OCI-LY1 (cell line): ENCODE measurements around the gene SOX9.

Source experiments
- H2AFZ ChIP-seq: fragments of 200-600 bp; sonication (generic), shearing (Covaris generic); 2 replicates; pipeline ENCODE4 v1.6.0; 2014; ENCODE audit warnings: antibody characterized with exemption, mild to moderate bottlenecking, low read length
- H3F3A ChIP-seq: fragments of 200-600 bp; sonication (generic), shearing (Covaris generic); 2 replicates; pipeline ENCODE4 v1.6.0; 2014; ENCODE audit warnings: mild to moderate bottlenecking, antibody characterized with exemption, low read length, moderate library complexity; ENCODE audit not compliant: insufficient read depth
- H3K27ac ChIP-seq: fragments of 200-600 bp; sonication (generic); 2 replicates; pipeline ENCODE4 v1.5.1; 2014; ENCODE audit warnings: low read length, mixed run types, mild to moderate bottlenecking, low read depth; ENCODE audit not compliant: poor library complexity, severe bottlenecking
- H3K27me3 ChIP-seq: fragments of 200-600 bp; sonication (generic); 2 replicates; pipeline ENCODE4 v1.6.0; 2014; ENCODE audit warnings: antibody characterized with exemption, mild to moderate bottlenecking, low read length, moderate library complexity; ENCODE audit not compliant: insufficient read depth
- H3K36me3 ChIP-seq: fragments of 200-600 bp; sonication (generic); 2 replicates; pipeline ENCODE4 v1.6.1; 2014; ENCODE audit warnings: mild to moderate bottlenecking, antibody characterized with exemption, low read length, moderate library complexity, mixed read lengths; ENCODE audit not compliant: insufficient read depth
- H3K4me1 ChIP-seq: fragments of 200-600 bp; sonication (generic); 2 replicates; pipeline ENCODE4 v1.5.1; 2014; ENCODE audit warnings: mild to moderate bottlenecking, low read length, moderate library complexity; ENCODE audit not compliant: insufficient read depth, severe bottlenecking
- H3K4me2 ChIP-seq: fragments of 200-600 bp; sonication (generic), shearing (Covaris generic); 2 replicates; pipeline ENCODE4 v1.6.1; 2014; ENCODE audit warnings: low read length
- H3K4me3 ChIP-seq: fragments of 200-600 bp; sonication (generic); 2 replicates; pipeline ENCODE4 v1.5.1; 2014; ENCODE audit warnings: low read length, low read depth, mild to moderate bottlenecking, mixed read lengths; ENCODE audit not compliant: poor library complexity, severe bottlenecking
- H3K79me2 ChIP-seq: fragments of 200-600 bp; shearing (Covaris generic); 2 replicates; pipeline ENCODE4 v1.6.1; 2016; ENCODE audit warnings: mixed run types, low read length, mixed read lengths; ENCODE audit not compliant: insufficient read depth
- H3K9ac ChIP-seq: fragments of 200-600 bp; sonication (generic), shearing (Covaris generic); 2 replicates; pipeline ENCODE4 v1.6.1; 2014; ENCODE audit warnings: mild to moderate bottlenecking, low read length, mixed read lengths
- H3K9me2 ChIP-seq: fragments of 200-600 bp; sonication (generic), shearing (Covaris generic); 2 replicates; pipeline ENCODE4 v1.6.1; 2014; ENCODE audit warnings: low read depth, mild to moderate bottlenecking, low read length, mixed read lengths
- H3K9me3 ChIP-seq: fragments of 200-600 bp; shearing (Covaris generic); 2 replicates; pipeline ENCODE4 v1.6.1; 2014; ENCODE audit warnings: low read length, mixed read lengths
- H4K20me1 ChIP-seq: fragments of 200-600 bp; sonication (generic), shearing (Covaris generic); 2 replicates; pipeline ENCODE4 v1.6.0; 2016; ENCODE audit warnings: mild to moderate bottlenecking, low read length; ENCODE audit not compliant: insufficient read depth
- EZH2 ChIP-seq: fragments of 200-600 bp; sonication (generic), shearing (Covaris generic); IDR thresholded peaks from 2 replicates; pipeline ENCODE4 v1.8.0; 2017; ENCODE audit warnings: borderline replicate concordance, mixed run types, mild to moderate bottlenecking, antibody characterized with exemption, low read length, moderate library complexity, mixed read lengths
- TF ChIP-seq, protein P1 (sequence below): fragments of 200-600 bp; sonication (generic), shearing (Covaris generic); IDR thresholded peaks from 2 replicates; pipeline ENCODE4 v1.5.1; 2017; ENCODE audit warnings: mild to moderate bottlenecking, antibody characterized with exemption, low read length, moderate library complexity, mixed read lengths

The SOX9 gene

GRCh38 chr17:72115781-72116525, 4.9 kb upstream of the SOX9 start:
- Histone ChIP-seq H3K4me2 (no peak overlapping the region), H3K27ac (no peak overlapping the region), H3K4me3 (no peak overlapping the region), H4K20me1 (no peaks in the 10 kb centered on the region), H3F3A (no peaks in the 10 kb centered on the region), H3K36me3 (no peaks in the 10 kb centered on the region), H3K79me2 (no peaks in the 10 kb centered on the region), H3K27me3 (0 out of 2 replicates have a peak, but pooled peaks cover under 1% of the 10 kb centered on the region), H3K9ac (no peak overlapping the region), H3K4me1 (no peaks in the 10 kb centered on the region), H2AFZ (no peak overlapping the region), H3K9me3 (no peaks in the 10 kb centered on the region), H3K9me2 (no peaks in the 10 kb centered on the region)
- TF ChIP-seq, protein P1, sequence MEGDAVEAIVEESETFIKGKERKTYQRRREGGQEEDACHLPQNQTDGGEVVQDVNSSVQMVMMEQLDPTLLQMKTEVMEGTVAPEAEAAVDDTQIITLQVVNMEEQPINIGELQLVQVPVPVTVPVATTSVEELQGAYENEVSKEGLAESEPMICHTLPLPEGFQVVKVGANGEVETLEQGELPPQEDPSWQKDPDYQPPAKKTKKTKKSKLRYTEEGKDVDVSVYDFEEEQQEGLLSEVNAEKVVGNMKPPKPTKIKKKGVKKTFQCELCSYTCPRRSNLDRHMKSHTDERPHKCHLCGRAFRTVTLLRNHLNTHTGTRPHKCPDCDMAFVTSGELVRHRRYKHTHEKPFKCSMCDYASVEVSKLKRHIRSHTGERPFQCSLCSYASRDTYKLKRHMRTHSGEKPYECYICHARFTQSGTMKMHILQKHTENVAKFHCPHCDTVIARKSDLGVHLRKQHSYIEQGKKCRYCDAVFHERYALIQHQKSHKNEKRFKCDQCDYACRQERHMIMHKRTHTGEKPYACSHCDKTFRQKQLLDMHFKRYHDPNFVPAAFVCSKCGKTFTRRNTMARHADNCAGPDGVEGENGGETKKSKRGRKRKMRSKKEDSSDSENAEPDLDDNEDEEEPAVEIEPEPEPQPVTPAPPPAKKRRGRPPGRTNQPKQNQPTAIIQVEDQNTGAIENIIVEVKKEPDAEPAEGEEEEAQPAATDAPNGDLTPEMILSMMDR, result no peak
- no peak for TF ChIP-seq EZH2

DNA sequence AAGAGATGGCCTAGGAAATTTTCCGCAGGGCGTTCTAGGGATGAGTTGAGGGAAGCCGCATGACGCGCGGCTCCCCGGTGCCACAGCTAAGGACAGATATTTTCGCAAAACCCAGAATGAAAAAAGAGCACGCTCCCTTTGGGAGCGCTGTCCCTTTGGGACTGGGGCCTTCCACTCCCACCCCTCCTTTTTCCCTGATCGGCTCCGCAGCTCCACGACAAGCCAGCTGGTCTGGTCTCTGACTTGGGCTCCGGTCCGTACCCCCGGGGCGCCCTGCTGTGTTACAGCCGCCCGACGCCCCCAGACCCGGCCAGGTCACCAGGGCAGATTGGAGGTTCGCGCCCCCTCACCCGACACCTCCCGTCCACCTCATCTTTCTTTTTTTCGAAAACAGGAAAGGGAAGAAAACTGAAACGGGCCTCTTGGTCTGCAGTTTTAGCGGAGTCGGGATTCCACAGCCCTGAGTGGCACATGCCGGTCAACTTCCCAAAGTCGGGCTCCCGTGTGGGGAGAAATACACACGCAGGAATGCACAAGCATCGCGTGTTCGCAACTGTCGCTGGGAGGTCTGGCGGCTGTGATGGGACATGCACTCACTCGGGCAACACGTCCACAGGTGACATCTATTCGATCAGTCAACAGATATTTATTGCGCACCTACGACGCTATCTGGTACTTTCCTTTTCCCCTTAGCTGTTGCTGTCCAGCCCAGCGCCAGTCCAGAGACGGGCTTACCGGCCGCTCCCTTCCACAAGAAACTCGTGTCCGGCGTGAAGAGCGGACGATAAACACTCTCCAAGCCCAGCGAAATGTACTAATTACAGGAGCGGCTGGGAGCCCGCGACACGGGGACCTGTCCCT, 3.9 kb upstream of the SOX9 start:
- no peak overlapping the region for H3K4me2 ChIP-seq
- TF ChIP-seq EZH2, result no peak
- TF ChIP-seq, protein P1, result no peak
- no peak overlapping the region for H3K4me3 ChIP-seq
- H3K4me1 ChIP-seq, result no peaks in the 10 kb centered on the region
- H3K9me2 ChIP-seq, result no peaks in the 10 kb centered on the region
- no peaks in the 10 kb centered on the region for H4K20me1 ChIP-seq
- no peak overlapping the region for H2AFZ ChIP-seq
- no peaks in the 10 kb centered on the region for H3F3A ChIP-seq
- H3K9ac ChIP-seq, result no peak overlapping the region
- peaks cover 10% of the 10 kb centered on the region; the same call in 1 of the 2 replicates for H3K27me3 ChIP-seq
- H3K36me3 ChIP-seq, result no peaks in the 10 kb centered on the region
- no peak overlapping the region for H3K27ac ChIP-seq
- no peaks in the 10 kb centered on the region for H3K79me2 ChIP-seq
- no peaks in the 10 kb centered on the region for H3K9me3 ChIP-seq

DNA sequence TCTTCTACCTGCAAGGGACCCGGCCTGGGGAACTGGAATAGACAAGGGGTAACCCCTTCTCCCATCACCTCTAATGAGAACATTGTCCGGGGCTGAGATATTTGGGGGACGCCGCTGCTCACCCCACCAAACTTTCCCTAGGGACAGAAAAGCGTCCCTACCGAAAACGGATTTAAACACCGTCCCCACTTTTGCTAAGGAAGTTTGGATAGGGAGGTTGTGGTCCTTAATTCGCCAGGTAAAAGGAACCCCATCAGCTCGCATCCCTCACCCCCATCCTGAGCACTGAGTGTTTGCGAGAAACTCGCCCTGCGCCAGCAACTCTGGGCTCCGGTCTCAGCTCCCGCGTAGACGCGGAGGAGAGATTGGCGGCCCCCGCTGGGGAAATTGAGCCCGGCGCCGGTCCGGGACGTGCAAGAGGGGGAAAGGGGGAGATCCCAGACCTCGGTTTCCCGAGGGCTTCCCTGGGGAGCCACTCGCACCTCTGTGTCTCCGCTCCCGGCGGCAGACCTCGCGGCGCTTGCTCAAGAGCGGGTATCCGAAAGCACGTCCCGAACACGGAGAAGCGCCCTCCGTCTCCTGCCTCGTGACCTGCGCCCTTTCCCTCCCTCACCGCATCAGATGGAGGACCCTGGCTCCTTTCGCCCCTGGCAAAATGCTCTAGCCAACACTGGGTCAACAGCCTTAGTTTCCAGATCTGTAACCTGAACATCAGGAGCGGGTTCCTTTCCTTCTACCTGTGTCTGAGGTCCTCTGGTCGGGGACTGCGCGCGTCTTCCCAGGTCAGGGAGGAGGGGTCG, 3.1 kb upstream of the SOX9 start:
- no peaks in the 10 kb centered on the region for H4K20me1 ChIP-seq
- H3K4me2 ChIP-seq, result no peak overlapping the region
- H3F3A ChIP-seq, result no peaks in the 10 kb centered on the region
- no peak overlapping the region for H2AFZ ChIP-seq
- no peaks in the 10 kb centered on the region for H3K4me1 ChIP-seq
- no peak overlapping the region for H3K4me3 ChIP-seq
- H3K9ac ChIP-seq, result no peak overlapping the region
- no peaks in the 10 kb centered on the region for H3K79me2 ChIP-seq
- peaks cover 11% of the 10 kb centered on the region; the same call in 1 of the 2 replicates for H3K27me3 ChIP-seq
- no peaks in the 10 kb centered on the region for H3K9me2 ChIP-seq
- no peak overlapping the region for H3K27ac ChIP-seq
- no peaks in the 10 kb centered on the region for H3K36me3 ChIP-seq
- no peaks in the 10 kb centered on the region for H3K9me3 ChIP-seq
- TF ChIP-seq, protein P1, result no peak
- no peak for TF ChIP-seq EZH2
